ENCODE results near the gene COPG1. TPM values are rescaled to one million over a fixed set of nuclear protein-coding genes. Genes with fewer than 3 reads are reported as not detected.
A peak's percentile ranks its signal among the peaks of the same experiment; 100 is the strongest.

COPG1 gene
- total RNA-seq, 3 donors from 2014 or later, result 157 to 274 (median 228) TPM

- no peaks in the 10 kb centered on the region for H3K36me3 ChIP-seq (ENCODE audit: low read depth)
- H3K4me1 ChIP-seq (ENCODE audit: low read depth), result peaks cover 16% of the 10 kb centered on the region
- intact Hi-C loops (cut with DNase I, micrococcal nuclease), result no loop called here
- peak; percentile 27 for TF ChIP-seq CTCF (IDR thresholded peaks at IDR 0.05)
- H3K9me3 ChIP-seq, result no peaks in the 10 kb centered on the region
- ATAC-seq (peak; percentile 83), DNase-seq (peak; percentile 89 to 92 (median 91))
- peak overlapping the region; percentile 56 for H3K4me3 ChIP-seq
These were observed 67.0 kb downstream of the COPG1 start for GRCh38 chr3:129316248-129317013.

GRCh38 chr3:129317014-129317771 lies 67.8 kb downstream of the COPG1 start:
- Histone ChIP-seq H3K9me3 (no peaks in the 10 kb centered on the region), H3K4me3 (no peak overlapping the region), H3K36me3 (ENCODE audit: low read depth) (no peaks in the 10 kb centered on the region), H3K4me1 (ENCODE audit: low read depth) (peaks cover 16% of the 10 kb centered on the region)
- TF ChIP-seq CTCF (IDR thresholded peaks at IDR 0.05), result no peak
- no peak for ATAC-seq
- intact Hi-C loops (cut with DNase I, micrococcal nuclease), result no loop called here
- DNase-seq, result peak in 1 of 3 donors; percentile 45

- Histone ChIP-seq H3K4me1 (ENCODE audit: low read depth) (peaks cover 16% of the 10 kb centered on the region), H3K9me3 (no peaks in the 10 kb centered on the region), H3K36me3 (ENCODE audit: low read depth) (no peaks in the 10 kb centered on the region), H3K4me3 (no peak overlapping the region)
- intact Hi-C loops (cut with DNase I, micrococcal nuclease), result no loop called here
- DNase-seq (no peak), ATAC-seq (no peak)
- no peak for TF ChIP-seq CTCF (IDR thresholded peaks at IDR 0.05)
These were observed 68.4 kb downstream of the COPG1 start for GRCh38 chr3:129317848-129318247.

DNA sequence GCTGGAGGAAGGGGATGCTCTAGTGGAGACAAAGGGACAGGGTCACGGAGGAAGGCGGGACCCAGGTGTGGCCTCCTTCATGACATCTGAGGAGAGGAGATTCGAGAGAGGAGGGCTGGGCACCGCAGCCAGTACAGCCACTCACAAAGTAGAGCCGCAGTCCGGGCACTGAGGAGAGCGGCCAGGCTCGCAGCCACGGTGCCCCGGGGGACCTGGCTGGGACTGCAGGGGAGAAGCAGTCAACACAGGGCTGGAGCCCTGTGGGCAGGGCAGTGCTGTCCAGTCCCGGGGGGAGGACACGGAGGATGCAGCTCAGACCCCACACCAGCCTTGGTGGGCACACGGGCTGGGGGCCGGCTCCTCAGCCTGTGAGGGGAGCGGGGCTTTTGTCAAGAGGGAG lies 69.5 kb downstream of the COPG1 start:
- H3K4me1 ChIP-seq (ENCODE audit: low read depth), result peaks cover 16% of the 10 kb centered on the region
- no peak overlapping the region for H3K4me3 ChIP-seq
- intact Hi-C loops (cut with DNase I, micrococcal nuclease), result no loop called here
- DNase-seq (no peak), ATAC-seq (no peak)
- TF ChIP-seq CTCF (IDR thresholded peaks at IDR 0.05), result no peak
- H3K9me3 ChIP-seq, result no peaks in the 10 kb centered on the region
- H3K36me3 ChIP-seq (ENCODE audit: low read depth), result no peaks in the 10 kb centered on the region

DNA sequence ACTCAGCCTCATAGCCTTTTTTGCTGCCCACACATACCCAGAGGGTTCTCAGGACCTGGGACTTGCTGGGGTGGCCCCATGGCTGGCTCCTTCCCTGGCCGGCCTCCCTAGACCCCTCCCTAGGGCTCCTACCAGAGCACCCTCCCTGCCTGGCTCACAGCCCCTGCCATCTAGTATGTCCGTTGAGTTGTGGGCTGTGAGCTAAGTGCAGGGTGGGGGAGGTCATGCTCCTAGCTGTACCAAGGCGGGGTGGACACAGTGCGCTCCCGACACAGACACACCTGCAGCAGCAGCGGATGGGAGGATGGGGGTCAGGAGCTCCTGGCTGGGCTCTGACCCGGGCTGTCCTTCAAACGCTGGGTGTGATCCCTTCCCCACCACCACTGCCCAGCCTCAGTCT lies 70.9 kb downstream of the COPG1 start:
- no peak for DNase-seq
- no peak for ATAC-seq
- Histone ChIP-seq H3K36me3 (ENCODE audit: low read depth) (no peaks in the 10 kb centered on the region), H3K4me1 (ENCODE audit: low read depth) (peaks cover 6% of the 10 kb centered on the region), H3K4me3 (no peak overlapping the region), H3K9me3 (no peaks in the 10 kb centered on the region)
- intact Hi-C loops (cut with DNase I, micrococcal nuclease), result no loop called here
- TF ChIP-seq CTCF (IDR thresholded peaks at IDR 0.05), result no peak

All from mucosa of descending colon (tissue), 3 donors.